ELF-1 (cell line): ENCODE data around the gene ADAMTS6.
"Not testable (repeated sequence)": the region's sequence is repeated elsewhere in the genome, so short reads cannot be mapped to it uniquely, and the experiment has no call there.

Source experiments
- DNase-seq: peaks from one replicate; pipeline ENCODE4 v3.0.0-alpha.2; 2016; ENCODE audit warnings: low read depth, low spot score

ADAMTS6 gene

DNA sequence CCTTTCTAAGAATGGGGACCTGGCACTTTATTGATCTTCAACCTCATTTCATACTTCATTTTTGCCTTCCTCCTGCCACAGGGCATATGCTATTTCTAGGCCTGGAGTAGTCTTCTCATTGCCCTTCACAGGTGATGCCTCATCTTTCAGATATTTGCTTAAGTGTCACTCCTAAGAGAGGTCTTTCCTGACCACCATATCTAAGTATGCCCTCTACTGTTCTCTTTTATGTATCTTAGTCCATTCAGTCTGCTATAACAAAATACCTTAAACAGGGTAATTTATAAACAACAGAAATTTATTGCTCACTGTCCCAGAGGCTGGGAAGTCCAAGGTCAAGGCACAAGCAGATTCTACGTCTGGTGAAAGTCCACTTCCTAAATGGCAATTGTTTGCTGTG is 99.1 kb downstream of the ADAMTS6 start:
- DNase-seq, result no peak

DNA sequence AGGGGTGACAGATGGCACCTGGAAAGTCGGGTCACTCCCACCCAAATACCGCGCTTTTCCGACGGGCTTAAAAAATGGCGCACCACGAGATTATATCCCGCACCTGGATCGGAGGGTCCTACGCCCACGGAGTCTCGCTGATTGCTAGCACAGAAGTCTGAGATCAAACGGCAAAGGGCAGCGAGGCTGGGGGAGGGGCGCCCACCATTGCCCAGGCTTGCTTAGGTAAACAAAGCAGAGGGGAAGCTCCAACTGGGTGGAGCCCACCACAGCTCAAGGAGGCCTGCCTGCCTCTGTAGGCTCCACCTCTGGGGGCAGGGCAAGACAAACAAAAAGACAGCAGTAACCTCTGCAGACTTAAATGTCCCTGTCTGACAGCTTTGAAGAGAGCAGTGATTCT is 111.2 kb downstream of the ADAMTS6 start:
- peak; percentile 87 for DNase-seq

DNA sequence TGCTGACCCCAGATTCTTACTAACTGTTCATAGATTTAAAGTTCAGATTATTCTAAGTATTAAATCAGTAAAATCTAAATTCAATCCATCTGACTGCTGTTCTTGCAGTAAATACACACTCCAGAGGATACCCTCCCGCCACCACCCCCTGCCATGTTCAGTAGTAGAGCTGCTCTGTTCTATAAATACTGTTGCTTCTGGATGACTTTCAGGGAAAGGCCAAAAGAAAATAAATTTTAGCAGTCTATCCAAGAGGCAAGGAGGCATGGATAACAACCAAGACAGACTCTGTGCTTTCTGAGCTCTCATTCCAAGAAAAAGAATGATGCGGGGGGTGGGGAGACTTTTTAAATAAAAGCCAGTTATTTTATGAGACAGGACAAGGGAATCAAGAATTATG is 115.1 kb downstream of the ADAMTS6 start:
- no peak for DNase-seq

GRCh38 chr5:65364907-65365306 is 116.8 kb downstream of the ADAMTS6 start:
- DNase-seq, result peak; percentile 14

DNA sequence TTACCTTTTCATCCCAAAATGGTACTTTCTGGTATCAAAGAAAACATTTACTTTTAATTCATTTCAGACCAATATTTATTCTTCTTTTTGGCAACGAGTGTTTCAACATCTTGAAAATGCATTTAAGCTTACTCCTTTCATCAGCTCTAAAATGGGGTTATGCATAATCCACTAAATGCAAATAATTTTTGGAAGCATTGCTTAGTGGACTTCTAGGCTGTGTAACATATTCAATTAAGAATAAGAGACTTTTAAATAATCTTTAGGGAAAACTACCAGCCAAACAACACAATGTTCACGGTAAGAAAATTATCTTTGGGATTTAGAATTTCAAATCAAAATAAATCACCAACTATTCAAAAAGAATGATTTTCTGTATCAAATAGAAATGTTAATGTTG is 118.2 kb downstream of the ADAMTS6 start:
- DNase-seq, result no peak

DNA sequence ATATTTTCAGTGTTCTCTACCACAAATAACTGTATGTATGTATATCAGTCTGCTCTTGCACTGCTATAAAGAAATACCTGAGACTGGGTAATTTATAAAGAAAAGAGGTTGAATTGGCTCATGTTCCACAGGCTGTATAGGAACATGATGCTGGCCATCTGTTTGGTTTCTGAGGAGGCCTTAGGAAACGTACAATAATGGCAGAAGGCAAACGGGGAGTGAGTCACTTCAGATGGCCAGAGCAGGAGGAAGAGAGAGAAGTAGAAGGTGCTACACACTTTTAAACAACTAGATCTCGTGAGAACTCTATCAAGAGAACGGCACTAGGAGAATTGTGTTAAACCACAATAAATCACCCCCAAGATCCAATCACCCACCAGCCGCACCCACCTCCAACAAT is 121.7 kb downstream of the ADAMTS6 start:
- no peak for DNase-seq

DNA sequence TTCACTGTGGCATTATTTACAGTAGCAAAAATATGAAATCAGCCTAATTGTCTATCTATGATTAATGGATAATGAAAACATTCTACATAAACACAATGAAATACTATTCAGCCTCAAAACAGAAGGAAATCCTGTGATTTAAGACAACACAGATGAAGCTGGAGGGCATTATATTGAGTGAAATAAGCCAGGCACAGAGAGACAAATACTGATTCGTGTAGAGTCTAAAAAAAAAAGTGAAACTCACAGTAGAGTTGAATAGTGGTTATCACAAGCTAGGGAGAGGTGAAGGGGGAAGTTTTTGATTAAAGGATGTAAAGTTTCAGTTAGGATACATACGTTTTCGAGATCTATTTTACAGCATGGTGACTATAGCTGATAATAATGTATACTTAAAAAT is 122.2 kb downstream of the ADAMTS6 start:
- DNase-seq, result no peak

DNA sequence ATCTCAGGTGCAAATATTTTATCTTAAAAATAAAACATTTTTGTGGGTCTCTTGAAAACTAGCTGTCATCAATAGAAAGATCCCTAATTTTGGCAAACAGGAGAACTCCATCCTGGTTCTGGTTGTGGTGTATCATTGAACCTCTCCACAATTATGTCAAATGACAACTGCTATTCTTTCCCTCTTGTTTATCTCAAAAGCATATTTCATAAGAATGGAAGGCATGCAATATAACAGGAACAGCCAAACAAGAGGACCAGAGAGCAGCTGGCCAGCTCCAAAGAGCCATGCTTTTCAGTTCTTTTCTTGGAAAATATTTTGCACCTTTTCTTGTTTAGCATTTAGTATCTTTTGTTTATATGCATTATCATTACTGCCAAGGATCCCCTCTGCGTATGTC is 125.4 kb downstream of the ADAMTS6 start:
- DNase-seq, result no peak

- DNase-seq, result no peak
These were observed 126.4 kb downstream of the ADAMTS6 start for GRCh38 chr5:65355301-65355700.

DNA sequence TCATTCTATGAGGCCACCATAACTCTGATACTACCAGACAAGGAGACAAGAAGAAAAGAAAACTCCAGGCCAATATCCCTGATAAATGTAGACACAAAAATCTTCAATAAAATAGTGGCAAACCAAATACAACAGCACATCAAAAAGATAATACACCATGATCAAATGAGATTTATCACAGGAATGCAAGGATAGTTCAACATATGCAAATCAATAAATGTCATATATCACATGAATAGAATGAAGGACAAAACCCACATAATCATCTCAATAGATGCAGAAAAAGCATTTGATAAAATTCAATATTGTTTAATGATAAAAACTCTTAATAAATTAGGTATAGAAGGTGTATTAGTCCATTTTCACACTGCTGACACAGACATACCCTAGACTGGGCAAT is 139.9 kb downstream of the ADAMTS6 start:
- no peak for DNase-seq

- peak; percentile 65 for DNase-seq
These were observed 143.0 kb downstream of the ADAMTS6 start for GRCh38 chr5:65338606-65339151.

- DNase-seq, result no peak
These were observed 147.6 kb downstream of the ADAMTS6 start for GRCh38 chr5:65334077-65334476.

DNA sequence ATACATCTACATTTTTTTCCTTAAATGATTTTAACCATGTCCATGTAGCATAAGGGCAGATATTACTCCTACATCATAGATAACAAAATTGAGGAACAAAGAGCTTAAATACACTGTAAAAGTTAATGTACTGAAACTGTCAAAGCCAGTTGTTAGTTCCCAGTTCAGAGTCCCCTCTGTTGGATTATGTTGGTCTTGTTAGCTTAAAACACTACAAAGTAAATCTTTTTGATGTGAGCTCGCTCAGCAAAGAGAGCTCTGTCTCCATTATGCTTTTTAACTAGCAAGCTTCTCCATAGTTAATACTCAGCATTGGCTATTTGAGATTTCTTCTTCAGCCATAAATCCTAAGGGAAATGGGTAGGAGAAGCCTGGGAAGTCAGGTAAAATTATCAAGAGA is 149.1 kb downstream of the ADAMTS6 start:
- no peak for DNase-seq

GRCh38 chr5:65329266-65329665 is 152.5 kb downstream of the ADAMTS6 start:
- DNase-seq, result no peak

DNA sequence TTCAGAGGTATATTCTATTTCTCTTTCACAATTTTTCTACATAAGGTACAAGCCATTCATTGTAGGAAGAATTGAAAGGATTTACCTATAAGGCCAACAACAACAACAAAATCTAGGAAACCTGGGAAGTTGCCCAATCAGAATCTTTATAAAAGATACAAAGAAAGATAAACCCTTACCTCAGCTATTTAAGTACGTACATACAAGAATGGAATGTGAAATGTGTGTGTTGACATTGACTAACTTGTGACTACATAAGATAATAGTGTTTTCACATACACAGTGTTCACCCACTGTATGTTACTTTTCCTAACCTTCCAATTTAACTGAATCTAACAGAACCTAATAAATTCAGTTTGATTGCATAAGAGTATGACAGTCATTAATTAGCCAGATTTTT is 154.1 kb downstream of the ADAMTS6 start:
- DNase-seq, result no peak

GRCh38 chr5:65326922-65327321 is 154.8 kb downstream of the ADAMTS6 start:
- no peak for DNase-seq

DNA sequence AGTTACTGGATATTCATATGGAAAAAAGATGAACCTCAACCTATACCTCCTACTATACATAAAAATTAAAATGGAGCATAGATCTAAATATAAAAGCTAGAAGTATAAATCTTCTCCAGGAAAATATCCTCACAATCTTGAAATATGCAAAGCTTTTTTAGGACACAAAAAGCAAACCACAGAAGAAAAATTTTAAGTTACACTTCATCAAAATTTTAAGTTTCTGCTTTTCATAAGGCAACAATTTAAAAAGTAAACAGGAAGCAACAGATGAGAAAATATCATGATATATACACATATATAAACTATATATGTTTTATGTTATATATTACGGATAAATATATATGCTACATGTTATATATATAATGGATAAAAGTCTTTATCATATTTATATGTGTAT is 157.5 kb downstream of the ADAMTS6 start:
- DNase-seq, result no peak

- not testable (repeated sequence) for DNase-seq
These were observed 161.0 kb downstream of the ADAMTS6 start for GRCh38 chr5:65320704-65321103.

DNA sequence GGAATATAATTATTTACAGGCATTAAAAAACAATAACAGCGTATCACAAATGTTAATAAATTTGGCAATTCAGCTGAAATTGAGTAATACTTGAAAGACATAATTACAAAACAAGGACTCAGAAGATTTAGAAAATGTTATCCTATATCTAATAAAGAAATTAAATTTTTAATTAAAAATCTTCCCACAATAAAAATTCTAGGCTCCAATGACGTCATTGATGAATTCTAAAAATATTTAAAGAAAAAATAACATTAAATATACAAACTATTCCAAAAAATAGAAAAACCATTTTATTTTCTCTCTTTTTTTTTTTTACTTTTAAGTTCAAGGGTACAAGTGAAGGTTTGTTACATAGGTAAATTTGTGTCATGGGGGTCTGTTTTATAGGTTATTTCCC is 161.5 kb downstream of the ADAMTS6 start:
- DNase-seq, result no peak

DNA sequence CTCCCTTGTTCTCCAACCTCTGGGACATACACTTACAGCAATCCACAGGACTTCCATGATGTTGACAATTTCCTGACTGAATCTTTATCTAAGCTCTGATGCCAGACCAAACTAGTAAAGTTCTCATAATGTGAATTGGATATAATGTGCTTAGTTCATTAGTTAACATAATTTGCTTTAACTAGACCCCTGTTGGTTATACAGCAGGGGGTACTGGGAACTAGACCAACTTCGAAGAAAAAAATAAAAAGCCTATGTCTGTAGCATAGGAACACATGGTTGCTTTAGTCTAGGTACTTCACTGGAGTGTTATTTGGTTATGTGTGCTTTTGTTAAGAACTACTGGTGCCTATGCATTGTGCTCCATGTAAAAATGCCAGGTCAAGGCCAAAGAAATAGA is 173.8 kb downstream of the ADAMTS6 start:
- DNase-seq, result no peak

DNA sequence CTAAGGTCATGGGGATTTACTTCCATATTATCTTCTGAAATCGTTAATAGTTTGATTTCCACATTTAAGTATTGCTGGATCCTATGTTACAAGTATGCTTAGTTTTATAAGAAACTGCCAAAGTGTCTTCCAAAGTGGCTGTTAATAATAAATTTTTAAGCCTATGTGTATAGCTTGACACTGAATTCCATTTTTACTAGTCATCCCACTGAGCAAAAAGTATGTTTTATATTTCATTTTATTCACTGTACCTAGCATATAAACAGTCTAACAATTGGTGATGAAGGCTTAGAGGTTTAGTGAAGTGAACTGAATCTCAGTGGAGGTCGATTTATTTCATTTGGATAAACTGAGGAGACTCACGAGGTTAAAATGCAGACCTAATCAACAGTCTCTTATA is 174.6 kb downstream of the ADAMTS6 start:
- no peak for DNase-seq

DNA sequence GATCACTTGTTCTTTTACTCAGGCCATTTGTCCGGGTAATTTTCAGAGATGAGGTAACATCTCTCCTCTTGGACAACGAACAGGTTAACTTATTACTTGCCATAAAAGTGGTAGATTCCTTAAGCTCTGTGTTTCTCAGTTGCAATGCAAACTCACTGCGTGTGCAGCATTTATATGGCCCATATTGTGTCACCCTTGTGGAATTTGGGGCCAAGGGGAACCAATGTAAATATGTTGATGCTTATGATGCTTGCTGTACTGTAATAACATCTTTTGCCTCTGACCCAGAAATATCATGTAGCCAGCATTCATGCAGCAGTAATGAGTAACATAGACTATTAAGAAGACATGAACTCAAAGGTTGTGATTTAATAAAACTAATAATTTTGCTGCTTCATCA is 175.8 kb downstream of the ADAMTS6 start:
- no peak for DNase-seq

DNA sequence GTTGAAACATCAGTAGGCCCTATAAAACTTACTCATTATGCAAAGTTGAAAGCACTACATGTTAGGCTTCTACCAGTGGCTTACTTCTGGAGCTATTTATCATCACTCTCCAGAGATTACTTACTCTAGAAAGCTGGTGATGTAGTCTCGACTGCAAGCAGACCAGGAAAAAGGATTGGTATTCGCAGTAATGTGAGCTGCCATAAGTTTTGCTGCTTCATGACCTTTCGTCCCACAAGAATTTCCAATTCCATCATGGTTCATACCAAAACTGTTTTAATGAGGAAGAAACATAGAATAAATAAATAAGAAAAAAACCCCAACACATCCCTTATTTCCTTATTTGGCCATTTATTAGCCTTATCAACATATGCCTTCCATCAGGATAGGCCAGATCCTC is 181.9 kb downstream of the ADAMTS6 start:
- DNase-seq, result no peak

DNA sequence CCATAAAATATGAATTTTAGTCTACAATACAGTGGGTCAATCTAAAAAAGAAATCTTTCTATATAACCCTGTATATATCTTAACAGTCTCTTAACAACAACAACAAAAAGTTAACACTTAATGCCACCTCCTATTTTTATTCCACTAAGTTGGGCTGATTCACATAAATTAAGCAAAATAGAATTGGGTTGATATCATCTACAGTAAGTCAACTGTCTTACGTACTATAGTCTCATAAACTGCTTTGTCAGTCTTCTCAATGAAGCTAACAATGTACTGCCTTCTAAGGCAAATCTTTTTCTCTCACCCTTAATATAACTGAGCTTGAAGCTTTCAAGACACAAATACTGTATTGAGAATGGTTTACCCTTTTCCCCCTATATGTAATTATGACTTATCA is 185.7 kb downstream of the ADAMTS6 start:
- DNase-seq, result no peak

DNA sequence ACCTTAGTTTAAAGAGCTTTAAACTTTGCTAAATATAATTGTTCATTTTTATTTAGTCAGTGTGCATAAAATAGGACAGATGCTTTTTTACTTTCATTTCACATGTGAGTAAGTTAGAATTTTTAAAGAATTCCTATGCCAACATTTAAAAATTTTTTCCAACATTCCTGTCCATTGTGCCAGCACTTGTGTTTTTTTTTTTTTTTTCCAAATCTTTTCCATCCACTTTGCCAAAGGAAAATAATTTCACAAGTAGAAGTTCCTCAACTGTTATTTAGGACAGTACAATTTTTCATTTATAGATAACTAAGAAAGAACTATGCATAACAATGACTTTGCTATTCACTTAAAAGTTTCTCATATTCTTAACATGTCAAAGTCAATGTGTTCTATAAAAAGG is 189.5 kb downstream of the ADAMTS6 start:
- DNase-seq, result no peak
